Testis (tissue), 2 donors: ENCODE results near the gene ZNF423.

Source experiments
- CTCF ChIP-seq, 3 experiments: fragments of 450-650 bp in 2 of 3; fragments of 200-600 bp in 1 of 3; sonication (generic) in 1 of 3; IDR thresholded peaks; one replicate each; pipeline ENCODE4 v1.5.1; 2016 to 2019; ENCODE audit warnings: antibody characterized with exemption in 3 of 3, mild to moderate bottlenecking in 2 of 3, moderate library complexity in 1 of 3
- POLR2A ChIP-seq: fragments of 450-650 bp; IDR thresholded peaks from one replicate; pipeline ENCODE4 v1.6.1; 2017; ENCODE audit warnings: antibody characterized with exemption, mild to moderate bottlenecking, moderate library complexity

- no peak for TF ChIP-seq POLR2A
- TF ChIP-seq CTCF (IDR thresholded peaks at IDR 0.05): no peak
Observed at GRCh38 chr16:49663081-49664065, 192.5 kb downstream of the ZNF423 start.
